Keratinocyte (primary cell): ENCODE measurements around the gene SPATA31D3. TPM values are rescaled to one million over a fixed set of nuclear protein-coding genes. Genes with fewer than 3 reads are reported as not detected.
A peak's percentile ranks its signal among the peaks of the same experiment; 100 is the strongest.

Experiments
- DNase-seq: peaks from one replicate; pipeline ENCODE4 v3.0.0-alpha.2; 2011; ENCODE audit warnings: low read depth, missing footprints, low spot score
- FAIRE-seq: peaks from 2 replicates; lab custom pipeline; 2011; peaks lifted over from hg19 to GRCh38; lab: Jason Lieb, UNC
- H2AFZ ChIP-seq: 2 replicates; pipeline ENCODE4 v1.6.0; 2012; ENCODE audit warnings: low read length, control low read depth, inconsistent platforms; ENCODE audit not compliant: control insufficient read depth
- H3K27ac ChIP-seq: 2 replicates; pipeline ENCODE4 v1.5.1; 2011; ENCODE audit warnings: low read length; ENCODE audit not compliant: control insufficient read depth, insufficient read depth
- H3K27me3 ChIP-seq: 3 replicates; pipeline ENCODE4 v1.6.0; 2011; ENCODE audit warnings: low read length; ENCODE audit not compliant: control insufficient read depth, insufficient read depth; ENCODE audit errors: extremely low read depth
- H3K36me3 ChIP-seq, 2 experiments: 2 replicates in 1 of 2; 3 replicates in 1 of 2; pipeline ENCODE4 v1.5.1; 2011; ENCODE audit warnings: low read length in 2 of 2, mild to moderate bottlenecking in 1 of 2; ENCODE audit not compliant: control insufficient read depth in 2 of 2, insufficient read depth in 2 of 2; ENCODE audit errors: extremely low read depth in 1 of 2
- H3K4me1 ChIP-seq: 3 replicates; pipeline ENCODE4 v1.5.1; 2011; ENCODE audit warnings: low read length; ENCODE audit not compliant: control insufficient read depth, insufficient read depth; ENCODE audit errors: extremely low read depth
- H3K4me2 ChIP-seq: 3 replicates; pipeline ENCODE4 v1.6.0; 2011; ENCODE audit warnings: low read depth, low read length; ENCODE audit not compliant: control insufficient read depth, insufficient read depth; ENCODE audit errors: extremely low read depth
- H3K4me3 ChIP-seq, 3 experiments: fragments of 200-600 bp in 1 of 3; sonication (generic) in 1 of 3; 2 replicates in 2 of 3; 3 replicates in 1 of 3; pipeline ENCODE4 v1.5.1; 2011 to 2016; ENCODE audit warnings: low read length in 3 of 3, mild to moderate bottlenecking in 3 of 3, control low read depth in 2 of 3, inconsistent platforms in 1 of 3, low read depth in 1 of 3, mixed read lengths in 1 of 3, mixed run types in 1 of 3, moderate library complexity in 1 of 3; ENCODE audit not compliant: control insufficient read depth in 2 of 3, insufficient read depth in 2 of 3; ENCODE audit errors: extremely low read depth in 1 of 3
- H3K79me2 ChIP-seq: 2 replicates; pipeline ENCODE4 v1.6.0; 2012; ENCODE audit warnings: low read length; ENCODE audit not compliant: control insufficient read depth, insufficient read depth
- H3K9ac ChIP-seq: 3 replicates; pipeline ENCODE4 v1.6.0; 2011; ENCODE audit warnings: low read length; ENCODE audit not compliant: control insufficient read depth, insufficient read depth; ENCODE audit errors: extremely low read depth
- H3K9me1 ChIP-seq: 3 replicates; pipeline ENCODE4 v1.6.0; 2011; ENCODE audit warnings: low read length; ENCODE audit not compliant: control insufficient read depth, insufficient read depth; ENCODE audit errors: extremely low read depth
- H3K9me3 ChIP-seq: 2 replicates; pipeline ENCODE4 v1.5.1; 2012; ENCODE audit warnings: low read depth, low read length; ENCODE audit not compliant: control insufficient read depth
- H4K20me1 ChIP-seq: 3 replicates; pipeline ENCODE4 v1.6.0; 2011; ENCODE audit warnings: low read length; ENCODE audit not compliant: control insufficient read depth, insufficient read depth; ENCODE audit errors: extremely low read depth
- CTCF ChIP-seq, 3 experiments: IDR thresholded peaks in 1 of 3; conservative IDR thresholded peaks in 1 of 3; optimal IDR thresholded peaks in 1 of 3; 2 replicates in 2 of 3; 3 replicates in 1 of 3; pipeline versions ENCODE3 to v1.5.1; 2011; ENCODE audit warnings: low read length in 3 of 3, mild to moderate bottlenecking in 3 of 3, moderate library complexity in 2 of 3, control low read depth in 1 of 3, inconsistent platforms in 1 of 3; ENCODE audit not compliant: insufficient read depth in 2 of 3; ENCODE audit errors: extremely low read depth in 1 of 3
- EZH2 ChIP-seq: IDR thresholded peaks from one replicate; pipeline ENCODE4 v1.6.1; 2012; ENCODE audit warnings: inconsistent platforms, mild to moderate bottlenecking, low read length, moderate library complexity
- dilution Hi-C: fragments of 300-500 bp; cut with MboI; formaldehyde crosslinking; loops from one replicate; pipeline ENCODE4 v1.7.0; 2020; ENCODE audit warnings: low sequenced_read_pairs; ENCODE audit not compliant: extremely low pct_ligation_motif_present
- polyA plus RNA-seq, 5 experiments: library from polyadenylated mRNA; depleted of rRNA in 3 of 5; stranded (reverse) in 3 of 5; stranded (forward) in 1 of 5; unstranded in 1 of 5; fragments of >200 nt; gene quantifications; 1 replicate in 1 of 5; 2 replicates in 3 of 5; 3 replicates in 1 of 5; pipeline versions ENCODE4 v1.2.1 to v1.2.3, GENCODE V29; 2011 to 2012; ENCODE audit warnings: missing spikeins in 2 of 5, low read depth in 1 of 5, low replicate concordance in 1 of 5

SPATA31D3 gene
- polyA plus RNA-seq, 1 donor (not counting 4 experiments of a cell fraction or from before 2014, with no cell fraction given) = not detected

GRCh38 chr9:81969971-81970370 is 26.7 kb downstream of the SPATA31D3 start:
- no peak overlapping the region for H3K9ac ChIP-seq
- DNase-seq (no peak), FAIRE-seq (no peak)
- dilution Hi-C loops = no loop called here
- H3K4me2 ChIP-seq = no peak overlapping the region
- TF ChIP-seq EZH2 (no peak), CTCF (optimal IDR thresholded peaks at IDR 0.05 in 1 of 3, IDR thresholded peaks at IDR 0.05 in 1 of 3, conservative IDR thresholded peaks at IDR 0.05 in 1 of 3; ENCODE audit: extremely low read depth in 1 of 3, insufficient read depth in 2 of 3, low read length in 3 of 3) (peak in 1 of 3 experiments; percentile 16)
- no peaks in the 10 kb centered on the region for H3K36me3 ChIP-seq
- no peaks in the 10 kb centered on the region for H3K27me3 ChIP-seq
- H3K27ac ChIP-seq = no peak overlapping the region
- H4K20me1 ChIP-seq = no peaks in the 10 kb centered on the region
- no peak overlapping the region for H3K4me3 ChIP-seq
- no peaks in the 10 kb centered on the region for H3K9me3 ChIP-seq
- H3K79me2 ChIP-seq = no peaks in the 10 kb centered on the region
- H3K9me1 ChIP-seq = no peaks in the 10 kb centered on the region
- H2AFZ ChIP-seq = no peak overlapping the region
- H3K4me1 ChIP-seq = no peaks in the 10 kb centered on the region

GRCh38 chr9:81971727-81972126 is 28.4 kb downstream of the SPATA31D3 start:
- H3K4me3 ChIP-seq = no peak overlapping the region
- H3K4me2 ChIP-seq = no peak overlapping the region
- no peaks in the 10 kb centered on the region for H3K36me3 ChIP-seq
- no peaks in the 10 kb centered on the region for H3K9me1 ChIP-seq
- H4K20me1 ChIP-seq = no peaks in the 10 kb centered on the region
- dilution Hi-C loops = no loop called here
- no peak overlapping the region for H3K27ac ChIP-seq
- no peak for TF ChIP-seq EZH2
- TF ChIP-seq CTCF (optimal IDR thresholded peaks at IDR 0.05 in 1 of 3, IDR thresholded peaks at IDR 0.05 in 1 of 3, conservative IDR thresholded peaks at IDR 0.05 in 1 of 3; ENCODE audit: extremely low read depth in 1 of 3, insufficient read depth in 2 of 3, low read length in 3 of 3) = no peak
- no peak for FAIRE-seq
- no peaks in the 10 kb centered on the region for H3K27me3 ChIP-seq
- DNase-seq = no peak
- H3K79me2 ChIP-seq = no peaks in the 10 kb centered on the region
- H3K9ac ChIP-seq = no peak overlapping the region
- H2AFZ ChIP-seq = no peak overlapping the region
- H3K9me3 ChIP-seq = no peaks in the 10 kb centered on the region
- H3K4me1 ChIP-seq = no peaks in the 10 kb centered on the region
